NT2/D1 (cell line): ENCODE data around the gene ACP2.

Experiments
- SUZ12 ChIP-seq: IDR thresholded peaks from 2 replicates; pipeline ENCODE4 v1.6.1; 2011; ENCODE audit not compliant: insufficient read length, insufficient read depth; ENCODE audit errors: extremely low read depth
- YY1 ChIP-seq: IDR thresholded peaks from 2 replicates; pipeline ENCODE4 v1.6.1; 2011; ENCODE audit not compliant: insufficient read length, insufficient read depth
- ZNF274 ChIP-seq: IDR thresholded peaks from 2 replicates; pipeline ENCODE4 v1.6.1; 2011; ENCODE audit warnings: mild to moderate bottlenecking, low read depth, low read length

- TF ChIP-seq ZNF274 (no peak), SUZ12 (no peak), YY1 (no peak)
Observed at GRCh38 chr11:47269002-47269828, 20.6 kb upstream of the ACP2 start.
